Esophagus squamous epithelium (tissue), 5 donors: ENCODE results near the gene TSPAN9. TPM values are rescaled to one million over a fixed set of nuclear protein-coding genes. Genes with fewer than 3 reads are reported as not detected.

Experiments
- DNase-seq: peaks from one replicate; lab custom pipeline; 2025; lab: John Stamatoyannopoulos, UW
- H3K27ac ChIP-seq, 4 donors: fragments of 200-600 bp; sonication (generic); one replicate each; pipeline ENCODE4 v1.5.1; 2016 to 2019; ENCODE audit warnings: mild to moderate bottlenecking in 1 of 4
- H3K27me3 ChIP-seq, 4 donors: fragments of 200-600 bp; sonication (generic); 1 replicate in 3 of 4; 2 replicates in 1 of 4; pipeline versions ENCODE4 v1.5.1 to v1.6.0; 2017 to 2021; ENCODE audit warnings: antibody characterized with exemption in 1 of 4
- H3K36me3 ChIP-seq, 3 donors: fragments of 200-600 bp; sonication (generic); one replicate each; pipeline ENCODE4 v1.5.1; 2016 to 2019
- H3K4me1 ChIP-seq, 3 donors: fragments of 200-600 bp; sonication (generic); one replicate each; pipeline ENCODE4 v1.5.1; 2017 to 2019
- H3K4me3 ChIP-seq, 4 donors: fragments of 200-600 bp; sonication (generic); 1 replicate in 3 of 4; 2 replicates in 1 of 4; pipeline ENCODE4 v1.5.1; 2016 to 2019; ENCODE audit warnings: mild to moderate bottlenecking in 2 of 4, moderate library complexity in 1 of 4
- H3K9me3 ChIP-seq, 3 donors: fragments of 200-600 bp; sonication (generic); one replicate each; pipeline ENCODE4 v1.5.1; 2016 to 2019
- CTCF ChIP-seq, 6 experiments: fragments of 450-650 bp in 4 of 6; fragments of 200-600 bp in 2 of 6; sonication (generic) in 2 of 6; IDR thresholded peaks; one replicate each; pipeline ENCODE4 v1.5.1; 2016 to 2019; ENCODE audit warnings: antibody characterized with exemption in 6 of 6, mild to moderate bottlenecking in 4 of 6, moderate library complexity in 4 of 6
- POLR2A ChIP-seq, 4 donors: fragments of 450-650 bp; IDR thresholded peaks; one replicate each; pipeline ENCODE4 v1.6.1; 2017; ENCODE audit warnings: antibody characterized with exemption in 4 of 4, mild to moderate bottlenecking in 4 of 4, moderate library complexity in 3 of 4
- WGBS, 2 donors: methylation state at CpG; one replicate each; pipeline ENCODE4 v1.1.5; 2018; 5-methylcytosine and 5-hydroxymethylcytosine counted together
- intact Hi-C: fragments of 100-400 bp; cut with DNase I; formaldehyde crosslinking; loops from one replicate; pipeline ENCODE4 v1.15.0; 2022
- total RNA-seq, 4 donors: library from RNA; depleted of rRNA; stranded (reverse); fragments of >200 nt; gene quantifications; one replicate each; pipeline ENCODE4 v1.1.0, GENCODE V29; 2016
- donor health status: DM: yes; HTN: yes; CAD: no.

TSPAN9 gene
- total RNA-seq, 4 donors from 2014 or later = 10.6 to 23.7 (median 17.6) TPM

- Histone ChIP-seq H3K36me3 (peaks cover 0 to 5% (median 0%) of the 10 kb centered on the region in 3 donors), H3K4me3 (no peak overlapping the region), H3K4me1 (peaks cover 6 to 37% (median 17%) of the 10 kb centered on the region in 3 donors), H3K27ac (no peak overlapping the region), H3K27me3 (no peaks in the 10 kb centered on the region), H3K9me3 (no peaks in the 10 kb centered on the region)
- intact Hi-C loops = no loop called here
- no peak for DNase-seq
- 73 to 76% methylated on average over 14 to 15 of the region's 15 CpGs for WGBS, 2 donors
- no peak for TF ChIP-seq CTCF (IDR thresholded peaks at IDR 0.05)
- no peak for TF ChIP-seq POLR2A (IDR thresholded peaks at IDR 0.05)
Observed at GRCh38 chr12:3155702-3156370, 78.7 kb downstream of the TSPAN9 start.

- H3K4me3 ChIP-seq = no peak overlapping the region
- H3K27ac ChIP-seq = no peak overlapping the region
- H3K4me1 ChIP-seq = peaks cover 0 to 18% (median 5%) of the 10 kb centered on the region in 3 donors
- intact Hi-C loops = no loop called here
- H3K36me3 ChIP-seq = no peaks in the 10 kb centered on the region
- TF ChIP-seq POLR2A (IDR thresholded peaks at IDR 0.05) (no peak), CTCF (IDR thresholded peaks at IDR 0.05) (no peak)
- no peaks in the 10 kb centered on the region for H3K27me3 ChIP-seq
- no peak for DNase-seq
- 74 to 76% methylated on average over 13 to 14 of the region's 17 CpGs for WGBS, 2 donors
- H3K9me3 ChIP-seq = no peaks in the 10 kb centered on the region
Observed at GRCh38 chr12:3157581-3158323, 80.6 kb downstream of the TSPAN9 start.

- intact Hi-C loops = no loop called here
Observed at GRCh38 chr12:3158851-3159465, 81.8 kb downstream of the TSPAN9 start.

GRCh38 chr12:3160081-3160480 lies 82.9 kb downstream of the TSPAN9 start:
- Histone ChIP-seq H3K9me3 (no peaks in the 10 kb centered on the region), H3K4me3 (no peak overlapping the region), H3K36me3 (no peaks in the 10 kb centered on the region), H3K4me1 (peaks cover 0 to 26% (median 5%) of the 10 kb centered on the region in 3 donors), H3K27ac (no peak overlapping the region), H3K27me3 (no peaks in the 10 kb centered on the region)
- intact Hi-C loops = no loop called here
- 69 to 70% methylated on average over 3 of the region's 3 CpGs for WGBS, 2 donors
- no peak for DNase-seq
- no peak for TF ChIP-seq CTCF (IDR thresholded peaks at IDR 0.05)
- no peak for TF ChIP-seq POLR2A (IDR thresholded peaks at IDR 0.05)

More at GRCh38 chr12:3158851-3159465, 81.8 kb downstream of the TSPAN9 start:
- Histone ChIP-seq H3K4me1 (peaks cover 0 to 18% (median 5%) of the 10 kb centered on the region in 3 donors), H3K36me3 (no peaks in the 10 kb centered on the region), H3K4me3 (no peak overlapping the region), H3K9me3 (no peaks in the 10 kb centered on the region), H3K27ac (peak overlapping the region in 3 of 4 donors; percentile 17 to 46 (median 39)), H3K27me3 (no peaks in the 10 kb centered on the region)
- TF ChIP-seq POLR2A (IDR thresholded peaks at IDR 0.05) (no peak), CTCF (IDR thresholded peaks at IDR 0.05) (no peak)
- 62 to 69% methylated on average over 10 to 11 of the region's 11 CpGs for WGBS, 2 donors
- no peak for DNase-seq
